Measurements from ENCODE around the gene CDH2.

DNA sequence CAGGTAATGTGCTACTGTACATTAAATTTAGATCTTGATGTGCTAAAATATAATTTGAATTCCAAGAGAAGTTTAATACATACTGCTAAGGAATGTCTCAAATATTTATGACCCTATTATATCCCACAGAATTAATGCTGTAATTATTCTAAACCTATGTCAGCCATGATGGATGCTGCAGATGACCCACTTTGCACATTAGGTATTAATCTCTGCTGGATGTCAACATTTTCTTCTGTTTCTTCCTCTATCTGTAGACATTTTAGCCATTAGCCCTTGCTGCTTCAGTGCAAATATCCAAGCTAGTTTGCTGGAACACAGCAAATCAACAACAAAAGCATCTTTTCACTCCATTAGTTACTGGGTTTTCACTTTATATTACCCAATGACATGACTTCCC lies 164.6 kb downstream of the CDH2 start:
- TF ChIP-seq, protein P1, sequence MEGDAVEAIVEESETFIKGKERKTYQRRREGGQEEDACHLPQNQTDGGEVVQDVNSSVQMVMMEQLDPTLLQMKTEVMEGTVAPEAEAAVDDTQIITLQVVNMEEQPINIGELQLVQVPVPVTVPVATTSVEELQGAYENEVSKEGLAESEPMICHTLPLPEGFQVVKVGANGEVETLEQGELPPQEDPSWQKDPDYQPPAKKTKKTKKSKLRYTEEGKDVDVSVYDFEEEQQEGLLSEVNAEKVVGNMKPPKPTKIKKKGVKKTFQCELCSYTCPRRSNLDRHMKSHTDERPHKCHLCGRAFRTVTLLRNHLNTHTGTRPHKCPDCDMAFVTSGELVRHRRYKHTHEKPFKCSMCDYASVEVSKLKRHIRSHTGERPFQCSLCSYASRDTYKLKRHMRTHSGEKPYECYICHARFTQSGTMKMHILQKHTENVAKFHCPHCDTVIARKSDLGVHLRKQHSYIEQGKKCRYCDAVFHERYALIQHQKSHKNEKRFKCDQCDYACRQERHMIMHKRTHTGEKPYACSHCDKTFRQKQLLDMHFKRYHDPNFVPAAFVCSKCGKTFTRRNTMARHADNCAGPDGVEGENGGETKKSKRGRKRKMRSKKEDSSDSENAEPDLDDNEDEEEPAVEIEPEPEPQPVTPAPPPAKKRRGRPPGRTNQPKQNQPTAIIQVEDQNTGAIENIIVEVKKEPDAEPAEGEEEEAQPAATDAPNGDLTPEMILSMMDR (IDR thresholded peaks at IDR 0.05) = no peak
- TF ChIP-seq POLR2A (IDR thresholded peaks at IDR 0.05) = no peak

All from transverse colon (tissue), 3 donors.